Central memory CD8-positive, alpha-beta T cell (primary cell): ENCODE data around the gene DHTKD1.

Experiments
- ATAC-seq: fragments of 150-1000 bp; cut with Tn5 transposase; replicated peaks from 2 replicates; pipeline ENCODE4 v1.10.0; 2022; ENCODE audit warnings: mild to moderate bottlenecking, moderate FRiP score, moderate number of reproducible peaks; ENCODE audit not compliant: poor library complexity, severe bottlenecking; ENCODE audit errors: extremely low read depth
- DNase-seq, 2 donors: peaks; one replicate each; pipeline ENCODE4 v3.0.0; 2021; ENCODE audit warnings: low spot score in 2 of 2
- H3K27ac Mint-ChIP-seq: one replicate; pipeline ENCODE4 v1.8.0; 2022; ENCODE audit warnings: low read depth, mild to moderate bottlenecking, moderate library complexity, mixed read lengths
- H3K27me3 Mint-ChIP-seq: one replicate; pipeline ENCODE4 v1.8.0; 2022; ENCODE audit warnings: mixed read lengths
- H3K36me3 Mint-ChIP-seq: one replicate; pipeline ENCODE4 v1.8.0; 2022; ENCODE audit warnings: mild to moderate bottlenecking, moderate library complexity, mixed read lengths; ENCODE audit not compliant: insufficient read depth
- H3K4me1 Mint-ChIP-seq: one replicate; pipeline ENCODE4 v1.8.0; 2022; ENCODE audit warnings: mixed read lengths
- H3K4me3 Mint-ChIP-seq: one replicate; pipeline ENCODE4 v1.8.0; 2022; ENCODE audit warnings: mild to moderate bottlenecking, moderate library complexity, mixed read lengths
- H3K9me3 Mint-ChIP-seq: one replicate; pipeline ENCODE4 v1.8.0; 2022; ENCODE audit warnings: mixed read lengths

Gene DHTKD1

DNA sequence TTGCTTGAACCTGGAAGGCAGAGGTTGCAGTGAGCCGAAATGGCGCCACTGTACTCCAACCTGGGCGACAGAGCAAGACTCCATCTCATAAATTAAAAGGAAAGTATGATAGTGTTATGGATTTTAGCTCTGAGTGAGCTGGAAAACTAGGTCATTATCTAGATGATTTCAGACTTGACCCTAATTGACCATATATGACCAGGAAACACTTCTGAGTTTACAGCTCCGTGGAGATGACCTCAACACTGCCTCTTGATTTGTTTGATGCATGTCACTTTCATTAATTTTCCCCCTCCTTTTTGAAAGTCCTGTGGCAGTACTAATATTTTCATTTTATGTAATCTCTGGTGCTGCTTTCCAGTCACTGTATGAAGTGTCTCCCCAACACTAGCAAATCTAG is 52.9 kb downstream of the DHTKD1 start:
- Mint-ChIP-seq H3K27ac (peak overlapping the region; percentile 92), H3K4me1 (peaks cover 15% of the 10 kb centered on the region), H3K9me3 (no peaks in the 10 kb centered on the region), H3K4me3 (no peak overlapping the region), H3K36me3 (peaks cover 26% of the 10 kb centered on the region), H3K27me3 (no peaks in the 10 kb centered on the region)
- DNase-seq (no peak), ATAC-seq (no peak)

DNA sequence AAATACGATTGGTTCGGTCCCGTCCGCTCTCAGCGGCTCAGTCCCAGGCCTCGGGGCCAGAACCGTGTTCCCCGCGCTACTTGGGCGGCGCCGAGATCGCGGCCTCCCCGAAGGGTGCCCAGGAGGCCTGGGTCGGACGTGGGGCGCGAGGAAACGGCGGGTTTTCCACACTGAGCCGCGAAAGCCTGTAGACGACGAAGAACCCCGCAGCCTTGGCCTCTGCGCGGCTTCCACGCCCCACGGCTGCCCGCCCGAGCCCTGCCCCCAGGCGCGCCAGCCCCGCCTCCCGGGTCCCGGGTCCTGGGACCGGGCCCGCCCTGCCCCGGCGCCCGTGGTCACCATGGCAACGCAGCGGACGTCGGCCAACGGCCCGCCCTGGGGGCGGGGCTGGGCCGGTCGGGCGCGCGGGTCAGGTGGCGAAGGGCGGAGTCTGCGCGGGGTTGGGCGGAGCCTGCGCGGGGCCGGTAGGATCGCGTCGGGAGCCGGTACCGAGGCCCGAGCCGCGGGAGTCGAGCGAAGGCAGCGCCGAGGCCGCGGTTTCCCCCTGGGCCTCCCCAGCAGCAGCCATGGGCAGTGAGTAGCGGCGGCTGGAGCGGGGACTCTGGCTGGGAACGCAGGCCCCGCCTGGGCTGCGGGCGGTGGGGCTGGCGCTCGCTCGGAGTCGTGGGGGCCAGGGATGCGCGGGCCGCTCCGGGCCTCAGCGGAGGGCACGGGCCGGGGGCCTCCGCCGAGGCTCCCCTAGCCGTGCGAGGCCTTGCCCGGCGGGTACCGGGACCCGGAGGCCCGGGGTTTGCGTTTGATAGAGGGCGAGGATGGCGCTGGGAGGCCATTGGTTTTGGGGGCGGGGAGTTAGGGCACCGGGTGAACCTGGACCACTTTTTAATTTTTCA is 60.7 kb downstream of the DHTKD1 start, which contains the start of gene SEC61A2:
Gene SEC61A2, plus strand, starts transcription at position 456 of the 890 bp plus-strand sequence. Its CDS starts 111 bp downstream, at position 567.
- ATAC-seq (peak; percentile 87), DNase-seq (peak; percentile 92 to 98)
- Mint-ChIP-seq H3K36me3 (peaks cover 11% of the 10 kb centered on the region), H3K27ac (peak within 1 kb of the TSS; percentile 92), H3K27me3 (no peaks in the 10 kb centered on the region), H3K4me1 (peaks cover 18% of the 10 kb centered on the region), H3K4me3 (peak within 1 kb of the TSS; percentile 84), H3K9me3 (no peaks in the 10 kb centered on the region)

DNA sequence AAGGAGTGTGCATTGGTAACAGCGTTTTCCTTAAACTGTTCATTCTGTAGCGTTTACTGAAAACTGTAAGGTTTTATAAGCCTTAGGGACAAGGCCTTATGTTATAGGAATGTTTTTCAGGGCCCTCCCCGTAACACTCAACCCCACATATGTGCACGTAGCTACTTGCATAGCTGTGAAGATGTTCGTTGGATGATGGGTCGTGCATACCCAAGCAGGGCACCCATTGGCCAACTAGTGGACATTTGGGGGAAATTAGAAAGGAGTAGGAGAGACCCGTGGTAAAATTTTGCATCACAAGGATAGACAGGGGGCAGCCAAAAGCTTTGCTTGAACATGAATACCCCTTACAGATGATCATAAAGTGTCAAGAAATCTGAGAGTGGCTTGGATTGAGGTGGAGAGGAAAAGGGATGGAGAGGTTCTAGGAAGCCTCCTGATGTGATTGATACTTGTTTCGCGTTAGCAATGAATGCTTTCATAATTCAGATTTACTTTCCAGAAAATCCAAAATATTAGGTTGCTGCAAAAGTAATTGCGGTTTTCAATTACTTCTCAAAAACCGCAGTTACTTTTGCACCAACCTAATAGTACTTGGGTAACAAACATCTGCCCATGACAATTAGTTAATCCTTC is 61.6 kb downstream of the DHTKD1 start:
- DNase-seq = peak in 1 of 2 donors; percentile 20
- Mint-ChIP-seq H3K4me3 (peak overlapping the region; percentile 84), H3K9me3 (no peaks in the 10 kb centered on the region), H3K27me3 (no peaks in the 10 kb centered on the region), H3K36me3 (peaks cover 11% of the 10 kb centered on the region), H3K4me1 (peaks cover 18% of the 10 kb centered on the region), H3K27ac (peak overlapping the region; percentile 92)
- ATAC-seq = peak; percentile 43

DNA sequence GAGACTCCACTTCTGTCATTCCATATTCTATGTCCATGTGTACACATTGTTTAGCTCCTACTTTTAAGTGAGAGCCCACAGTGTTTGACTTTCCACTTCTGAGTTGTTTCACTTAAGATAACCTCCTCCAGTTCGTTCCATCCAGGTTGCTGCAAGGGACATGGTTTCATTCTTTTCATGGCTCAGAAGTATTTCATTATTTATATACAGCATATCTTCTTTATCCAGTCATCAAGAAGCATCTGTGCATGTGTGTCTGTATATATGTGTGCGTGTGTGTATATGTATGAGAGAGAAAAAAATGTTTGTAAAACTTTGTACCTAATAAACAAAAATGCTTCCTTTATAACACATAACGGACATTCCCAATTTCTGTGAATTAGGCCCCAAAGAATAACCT is 66.9 kb downstream of the DHTKD1 start:
- no peak for DNase-seq
- no peaks in the 10 kb centered on the region for H3K27me3 Mint-ChIP-seq
- H3K9me3 Mint-ChIP-seq = no peaks in the 10 kb centered on the region
- peaks cover 22% of the 10 kb centered on the region for H3K36me3 Mint-ChIP-seq
- H3K27ac Mint-ChIP-seq = no peak overlapping the region
- H3K4me3 Mint-ChIP-seq = no peak overlapping the region
- H3K4me1 Mint-ChIP-seq = peaks cover 4% of the 10 kb centered on the region
- no peak for ATAC-seq

DNA sequence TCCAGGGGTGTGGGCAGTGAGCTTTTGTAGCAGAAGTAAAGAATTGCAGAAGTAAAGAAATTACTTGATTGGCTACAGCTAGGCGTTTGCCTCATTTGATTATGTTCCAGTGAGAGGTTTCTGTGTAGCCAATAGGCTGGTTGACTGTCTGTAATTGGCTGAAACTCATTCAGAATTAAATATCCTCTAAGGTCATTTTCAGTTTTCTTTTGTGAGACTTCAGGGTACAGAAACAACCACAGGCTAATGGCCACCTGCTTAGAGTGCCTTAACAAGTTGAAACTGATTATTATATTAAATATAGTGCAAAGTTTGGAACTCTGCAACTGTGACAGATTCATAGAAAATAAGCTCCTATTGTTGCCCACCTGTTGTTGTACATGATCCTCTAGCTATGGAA is 71.3 kb downstream of the DHTKD1 start:
- Mint-ChIP-seq H3K36me3 (peaks cover 33% of the 10 kb centered on the region), H3K9me3 (no peaks in the 10 kb centered on the region), H3K4me3 (no peak overlapping the region), H3K27ac (no peak overlapping the region), H3K4me1 (no peaks in the 10 kb centered on the region), H3K27me3 (no peaks in the 10 kb centered on the region)
- no peak for ATAC-seq
- DNase-seq = no peak

DNA sequence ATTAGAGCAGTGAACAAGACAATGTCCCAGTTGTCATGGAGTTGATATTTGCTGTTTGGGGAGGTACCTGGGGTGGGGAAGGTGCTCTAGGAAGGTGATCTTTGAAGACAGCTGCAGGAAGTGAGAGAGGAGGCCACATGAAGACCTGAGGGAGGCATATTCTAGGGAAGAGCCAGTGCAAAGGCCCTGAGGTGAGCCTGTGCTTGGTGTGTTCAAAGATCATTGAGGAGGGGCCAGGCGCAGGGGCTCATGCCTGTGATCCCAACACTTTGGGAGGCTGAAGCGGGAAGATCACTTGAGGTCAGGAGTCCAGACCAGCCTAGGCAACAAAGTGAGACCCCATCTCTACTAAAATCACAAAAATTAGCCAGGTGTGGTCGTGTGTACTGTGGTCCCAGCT is 75.8 kb downstream of the DHTKD1 start:
- no peak for DNase-seq
- Mint-ChIP-seq H3K9me3 (no peaks in the 10 kb centered on the region), H3K27ac (peak overlapping the region; percentile 2), H3K4me3 (no peak overlapping the region), H3K27me3 (no peaks in the 10 kb centered on the region), H3K36me3 (peaks cover 25% of the 10 kb centered on the region), H3K4me1 (no peaks in the 10 kb centered on the region)
- ATAC-seq = no peak

DNA sequence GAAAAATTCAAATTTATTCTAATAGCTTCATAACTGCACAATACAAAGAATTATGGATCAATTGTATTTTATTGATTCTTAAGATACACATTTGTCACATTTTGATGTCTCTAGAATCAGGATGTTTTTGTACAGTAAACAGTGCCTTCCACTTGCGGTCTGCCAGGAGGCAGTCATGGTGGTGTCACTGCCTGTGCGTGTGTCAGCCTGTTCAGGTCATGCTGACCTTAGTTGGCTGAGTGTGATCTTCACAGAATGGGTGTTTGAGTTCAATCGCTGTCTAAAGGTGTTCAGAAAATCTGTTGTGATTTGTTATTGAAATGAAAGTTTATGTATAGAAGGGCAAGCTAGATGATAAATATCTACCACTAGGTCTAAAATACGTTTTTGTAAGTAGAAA is 81.4 kb downstream of the DHTKD1 start:
- Mint-ChIP-seq H3K9me3 (no peaks in the 10 kb centered on the region), H3K4me1 (no peaks in the 10 kb centered on the region), H3K27me3 (no peaks in the 10 kb centered on the region), H3K36me3 (peaks cover 39% of the 10 kb centered on the region), H3K27ac (no peak overlapping the region), H3K4me3 (no peak overlapping the region)
- DNase-seq (no peak), ATAC-seq (no peak)

DNA sequence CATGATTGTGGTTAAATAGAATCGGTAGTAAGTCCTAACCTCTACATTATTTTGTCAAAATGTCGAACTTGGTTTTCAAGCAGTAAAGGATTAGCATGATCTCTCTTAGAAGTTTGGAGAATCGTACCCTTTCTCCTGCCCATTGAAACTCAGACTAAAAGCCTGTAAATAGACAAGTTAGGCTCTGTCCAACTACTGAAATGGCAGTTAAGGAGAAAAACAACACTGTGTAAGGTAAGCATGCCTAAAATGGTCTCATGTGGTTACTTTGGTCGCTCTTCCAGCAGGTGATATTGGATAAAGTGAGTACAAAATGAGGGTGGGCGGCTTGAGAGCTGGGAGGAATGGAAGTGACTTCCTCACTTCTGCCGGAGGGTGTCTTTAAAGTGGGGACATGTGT is 85.8 kb downstream of the DHTKD1 start:
- peaks cover 32% of the 10 kb centered on the region for H3K36me3 Mint-ChIP-seq
- DNase-seq = no peak
- H3K27me3 Mint-ChIP-seq = no peaks in the 10 kb centered on the region
- no peak overlapping the region for H3K4me3 Mint-ChIP-seq
- ATAC-seq = no peak
- no peaks in the 10 kb centered on the region for H3K9me3 Mint-ChIP-seq
- H3K4me1 Mint-ChIP-seq = no peaks in the 10 kb centered on the region
- H3K27ac Mint-ChIP-seq = no peak overlapping the region

DNA sequence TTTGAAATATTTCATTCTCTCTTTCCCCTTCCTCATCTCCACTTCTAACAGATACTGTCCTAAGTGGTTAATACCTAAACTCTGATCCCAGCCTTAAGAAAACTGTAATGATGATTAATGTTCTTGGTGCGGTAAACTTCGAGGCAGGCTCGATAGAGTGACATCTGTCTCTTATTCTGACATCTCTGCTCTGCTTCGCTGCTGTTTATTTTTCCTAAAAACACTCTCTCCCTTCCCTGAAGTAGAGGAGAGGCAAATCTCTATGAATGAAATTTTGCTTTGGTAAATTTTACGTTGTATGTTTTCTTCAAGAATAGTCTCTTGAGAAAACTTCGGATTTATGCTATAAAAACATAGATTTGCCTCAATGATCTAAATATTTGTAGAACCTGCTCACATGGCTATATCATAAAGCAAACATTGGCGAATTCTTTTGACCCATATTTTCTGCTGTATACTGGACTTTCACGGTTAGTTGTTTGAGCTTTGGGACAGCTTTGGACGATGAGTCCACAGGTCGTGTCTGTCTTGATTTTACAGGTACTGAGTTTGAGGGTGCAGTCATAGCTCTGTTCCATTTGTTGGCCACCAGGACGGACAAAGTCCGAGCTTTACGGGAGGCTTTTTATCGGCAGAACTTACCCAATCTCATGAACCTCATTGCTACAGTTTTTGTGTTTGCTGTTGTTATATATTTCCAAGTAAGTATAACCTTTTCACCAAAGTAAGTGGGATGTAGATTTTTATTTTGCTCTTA is 87.8 kb downstream of the DHTKD1 start:
- H3K27ac Mint-ChIP-seq = no peak overlapping the region
- peaks cover 24% of the 10 kb centered on the region for H3K36me3 Mint-ChIP-seq
- no peak overlapping the region for H3K4me3 Mint-ChIP-seq
- no peaks in the 10 kb centered on the region for H3K4me1 Mint-ChIP-seq
- DNase-seq (no peak), ATAC-seq (no peak)
- no peaks in the 10 kb centered on the region for H3K27me3 Mint-ChIP-seq
- H3K9me3 Mint-ChIP-seq = no peaks in the 10 kb centered on the region

DNA sequence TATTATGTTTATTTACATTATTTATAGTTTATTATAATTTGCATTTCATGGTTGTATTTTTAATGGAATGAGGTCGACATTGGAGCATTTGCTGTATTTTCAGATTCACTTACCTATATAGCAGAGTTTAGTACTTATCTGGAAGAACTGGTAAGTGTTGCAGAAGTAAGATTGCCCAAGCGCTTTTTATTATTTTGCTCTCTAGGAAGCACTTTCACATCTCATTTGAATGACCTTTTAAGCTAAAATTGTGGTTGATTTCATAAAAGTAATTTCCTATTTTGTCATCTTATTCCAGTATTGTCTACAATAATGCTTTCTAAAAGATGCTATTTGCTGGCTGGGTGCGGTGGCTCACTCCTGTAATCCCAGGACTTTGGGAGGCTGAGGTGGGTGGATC is 89.4 kb downstream of the DHTKD1 start:
- DNase-seq = no peak
- Mint-ChIP-seq H3K36me3 (peaks cover 23% of the 10 kb centered on the region), H3K4me1 (no peaks in the 10 kb centered on the region), H3K27me3 (no peaks in the 10 kb centered on the region), H3K27ac (no peak overlapping the region), H3K9me3 (no peaks in the 10 kb centered on the region), H3K4me3 (no peak overlapping the region)
- ATAC-seq = no peak

DNA sequence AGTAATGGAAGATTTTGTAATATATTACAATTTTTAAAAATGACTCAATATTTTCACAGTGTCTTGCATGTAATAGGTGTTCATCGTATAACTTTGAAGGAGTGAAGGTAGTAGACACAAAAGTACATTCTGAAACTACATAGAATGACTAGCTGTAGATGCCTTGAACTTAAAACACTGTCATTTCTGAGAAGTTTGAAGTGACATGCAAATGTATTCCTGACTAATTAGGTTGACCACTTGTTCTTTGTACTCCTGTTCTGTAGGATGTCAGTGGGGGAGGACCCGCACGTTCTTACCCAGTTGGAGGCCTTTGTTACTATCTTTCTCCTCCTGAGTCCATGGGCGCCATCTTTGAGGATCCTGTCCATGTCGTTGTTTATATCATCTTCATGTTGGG is 91.9 kb downstream of the DHTKD1 start:
- Mint-ChIP-seq H3K36me3 (peaks cover 26% of the 10 kb centered on the region), H3K4me1 (no peaks in the 10 kb centered on the region), H3K27ac (no peak overlapping the region), H3K4me3 (no peak overlapping the region), H3K27me3 (no peaks in the 10 kb centered on the region), H3K9me3 (no peaks in the 10 kb centered on the region)
- DNase-seq = no peak
- no peak for ATAC-seq

DNA sequence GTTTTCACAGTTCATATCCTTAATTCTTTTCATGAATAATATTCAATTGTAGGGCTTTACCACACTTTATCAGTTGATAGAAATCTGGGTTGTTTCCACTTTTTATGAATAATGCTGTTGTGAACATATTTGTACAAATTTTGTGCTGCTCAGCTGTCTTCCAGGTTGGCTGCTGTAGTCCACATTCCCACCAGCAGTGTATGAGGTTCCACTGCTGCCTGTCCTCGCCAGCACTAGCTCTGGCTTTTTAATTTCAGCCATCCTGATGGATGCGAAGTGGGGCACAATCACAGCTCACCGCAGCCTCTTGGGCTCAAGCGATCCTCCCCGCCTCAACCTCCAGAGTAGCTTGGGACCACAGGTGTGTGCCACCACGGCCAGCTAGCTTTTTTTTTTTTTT is 94.2 kb downstream of the DHTKD1 start:
- DNase-seq (no peak), ATAC-seq (no peak)
- Mint-ChIP-seq H3K4me3 (no peak overlapping the region), H3K27me3 (no peaks in the 10 kb centered on the region), H3K36me3 (peaks cover 35% of the 10 kb centered on the region), H3K4me1 (no peaks in the 10 kb centered on the region), H3K27ac (no peak overlapping the region), H3K9me3 (no peaks in the 10 kb centered on the region)
